HG02884 (cell line): ENCODE measurements around the gene SYNDIG1.

Experiments used
- ATAC-seq: cut with Tn5 transposase; IDR thresholded peaks from one replicate; pipeline ENCODE4 v1.9.1; 2021; ENCODE audit warnings: mild to moderate bottlenecking, moderate library complexity; ENCODE audit not compliant: unreplicated experiment

Gene SYNDIG1

GRCh38 chr20:24701668-24702067 lies 232.2 kb downstream of the SYNDIG1 start:
- no peak for ATAC-seq

GRCh38 chr20:24702501-24703283 lies 233.3 kb downstream of the SYNDIG1 start:
- no peak for ATAC-seq

- ATAC-seq: no peak
Measured at GRCh38 chr20:24703284-24703610, 233.8 kb downstream of the SYNDIG1 start.

- no peak for ATAC-seq
Measured at GRCh38 chr20:24704899-24705298, 235.5 kb downstream of the SYNDIG1 start.

- no peak for ATAC-seq
Measured at GRCh38 chr20:24705486-24705885, 236.1 kb downstream of the SYNDIG1 start.

- no peak for ATAC-seq
Measured at GRCh38 chr20:24708411-24709295, 239.2 kb downstream of the SYNDIG1 start.
